HCT116 (cell line): ENCODE data around the gene GIT1.

Source experiments
- CEBPB ChIP-seq: IDR thresholded peaks from 2 replicates; pipeline ENCODE4 v1.6.1; 2012; ENCODE audit warnings: low read depth
- EZH2 ChIP-seq: fragments of 200-600 bp; sonication (generic); IDR thresholded peaks from 2 replicates; pipeline ENCODE4 v1.6.1; 2017; ENCODE audit warnings: antibody characterized with exemption, mixed run types
- EZH2phosphoT487 ChIP-seq: fragments of 200-600 bp; IDR thresholded peaks from 2 replicates; pipeline ENCODE4 v1.6.1; 2018; ENCODE audit warnings: antibody characterized with exemption, borderline replicate concordance
- FOSL1 ChIP-seq: IDR thresholded peaks from 2 replicates; pipeline ENCODE4 v1.6.1; 2012; ENCODE audit warnings: low read depth
- JUND ChIP-seq: IDR thresholded peaks from 2 replicates; pipeline ENCODE4 v1.6.1; 2012
- POLR2A ChIP-seq: IDR thresholded peaks from 2 replicates; pipeline ENCODE4 v1.7.0; 2011; ENCODE audit warnings: borderline replicate concordance; ENCODE audit not compliant: insufficient read depth, insufficient read length; ENCODE audit errors: extremely low read depth
- POLR2AphosphoS5 ChIP-seq: IDR thresholded peaks from 2 replicates; pipeline ENCODE4 v1.6.1; 2011; ENCODE audit warnings: mild to moderate bottlenecking, low read depth, low read length, moderate library complexity
- RAD21 ChIP-seq: IDR thresholded peaks from 2 replicates; pipeline ENCODE4 v1.6.1; 2012; ENCODE audit warnings: low read depth, mild to moderate bottlenecking
- SIN3A ChIP-seq: IDR thresholded peaks from 2 replicates; pipeline ENCODE4 v1.6.1; 2012; ENCODE audit warnings: low read depth
- SRF ChIP-seq: IDR thresholded peaks from 2 replicates; pipeline ENCODE4 v1.6.1; 2012; ENCODE audit warnings: low read depth
- YY1 ChIP-seq: IDR thresholded peaks from 2 replicates; pipeline ENCODE4 v1.6.1; 2011; ENCODE audit warnings: low read length, low read depth, moderate library complexity, mild to moderate bottlenecking; ENCODE audit not compliant: insufficient replicate concordance; ENCODE audit errors: extremely low read depth
- ZNF274 ChIP-seq: fragments of 200-500 bp; sonication (Bioruptor generic); IDR thresholded peaks from 2 replicates; pipeline ENCODE4 v1.6.1; 2014; ENCODE audit warnings: mild to moderate bottlenecking, low read depth, low read length, inconsistent platforms
- TF ChIP-seq, protein P1 (sequence below), 3 experiments: fragments of 200-600 bp in 1 of 3; sonication (generic) in 1 of 3; IDR thresholded peaks in 2 of 3; conservative IDR thresholded peaks in 1 of 3; 2 replicates each; pipeline ENCODE4 v1.5.1; 2012 to 2017; ENCODE audit warnings: low read depth in 2 of 3, low read length in 2 of 3, antibody characterized with exemption in 1 of 3, borderline replicate concordance in 1 of 3, control low read depth in 1 of 3, mild to moderate bottlenecking in 1 of 3, mixed read lengths in 1 of 3, mixed run types in 1 of 3, moderate library complexity in 1 of 3; ENCODE audit not compliant: insufficient read depth in 1 of 3
- TF ChIP-seq, protein P2 (sequence below): IDR thresholded peaks from 2 replicates; pipeline ENCODE4 v1.6.1; 2012; ENCODE audit warnings: low read depth

GRCh38 chr17:29582772-29583171 lies 6.7 kb downstream of the GIT1 start:
- TF ChIP-seq, protein P1, sequence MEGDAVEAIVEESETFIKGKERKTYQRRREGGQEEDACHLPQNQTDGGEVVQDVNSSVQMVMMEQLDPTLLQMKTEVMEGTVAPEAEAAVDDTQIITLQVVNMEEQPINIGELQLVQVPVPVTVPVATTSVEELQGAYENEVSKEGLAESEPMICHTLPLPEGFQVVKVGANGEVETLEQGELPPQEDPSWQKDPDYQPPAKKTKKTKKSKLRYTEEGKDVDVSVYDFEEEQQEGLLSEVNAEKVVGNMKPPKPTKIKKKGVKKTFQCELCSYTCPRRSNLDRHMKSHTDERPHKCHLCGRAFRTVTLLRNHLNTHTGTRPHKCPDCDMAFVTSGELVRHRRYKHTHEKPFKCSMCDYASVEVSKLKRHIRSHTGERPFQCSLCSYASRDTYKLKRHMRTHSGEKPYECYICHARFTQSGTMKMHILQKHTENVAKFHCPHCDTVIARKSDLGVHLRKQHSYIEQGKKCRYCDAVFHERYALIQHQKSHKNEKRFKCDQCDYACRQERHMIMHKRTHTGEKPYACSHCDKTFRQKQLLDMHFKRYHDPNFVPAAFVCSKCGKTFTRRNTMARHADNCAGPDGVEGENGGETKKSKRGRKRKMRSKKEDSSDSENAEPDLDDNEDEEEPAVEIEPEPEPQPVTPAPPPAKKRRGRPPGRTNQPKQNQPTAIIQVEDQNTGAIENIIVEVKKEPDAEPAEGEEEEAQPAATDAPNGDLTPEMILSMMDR (IDR thresholded peaks at IDR 0.05 in 2 of 3, conservative IDR thresholded peaks at IDR 0.05 in 1 of 3; ENCODE audit: borderline replicate concordance in 1 of 3, insufficient read depth in 1 of 3, low read depth in 2 of 3, low read length in 2 of 3), result no peak
- TF ChIP-seq EZH2phosphoT487, result no peak
- TF ChIP-seq RAD21, result no peak
- no peak for TF ChIP-seq SRF
- TF ChIP-seq CEBPB, result no peak
- TF ChIP-seq, protein P2, sequence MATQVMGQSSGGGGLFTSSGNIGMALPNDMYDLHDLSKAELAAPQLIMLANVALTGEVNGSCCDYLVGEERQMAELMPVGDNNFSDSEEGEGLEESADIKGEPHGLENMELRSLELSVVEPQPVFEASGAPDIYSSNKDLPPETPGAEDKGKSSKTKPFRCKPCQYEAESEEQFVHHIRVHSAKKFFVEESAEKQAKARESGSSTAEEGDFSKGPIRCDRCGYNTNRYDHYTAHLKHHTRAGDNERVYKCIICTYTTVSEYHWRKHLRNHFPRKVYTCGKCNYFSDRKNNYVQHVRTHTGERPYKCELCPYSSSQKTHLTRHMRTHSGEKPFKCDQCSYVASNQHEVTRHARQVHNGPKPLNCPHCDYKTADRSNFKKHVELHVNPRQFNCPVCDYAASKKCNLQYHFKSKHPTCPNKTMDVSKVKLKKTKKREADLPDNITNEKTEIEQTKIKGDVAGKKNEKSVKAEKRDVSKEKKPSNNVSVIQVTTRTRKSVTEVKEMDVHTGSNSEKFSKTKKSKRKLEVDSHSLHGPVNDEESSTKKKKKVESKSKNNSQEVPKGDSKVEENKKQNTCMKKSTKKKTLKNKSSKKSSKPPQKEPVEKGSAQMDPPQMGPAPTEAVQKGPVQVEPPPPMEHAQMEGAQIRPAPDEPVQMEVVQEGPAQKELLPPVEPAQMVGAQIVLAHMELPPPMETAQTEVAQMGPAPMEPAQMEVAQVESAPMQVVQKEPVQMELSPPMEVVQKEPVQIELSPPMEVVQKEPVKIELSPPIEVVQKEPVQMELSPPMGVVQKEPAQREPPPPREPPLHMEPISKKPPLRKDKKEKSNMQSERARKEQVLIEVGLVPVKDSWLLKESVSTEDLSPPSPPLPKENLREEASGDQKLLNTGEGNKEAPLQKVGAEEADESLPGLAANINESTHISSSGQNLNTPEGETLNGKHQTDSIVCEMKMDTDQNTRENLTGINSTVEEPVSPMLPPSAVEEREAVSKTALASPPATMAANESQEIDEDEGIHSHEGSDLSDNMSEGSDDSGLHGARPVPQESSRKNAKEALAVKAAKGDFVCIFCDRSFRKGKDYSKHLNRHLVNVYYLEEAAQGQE, result no peak
- TF ChIP-seq ZNF274, result no peak
- no peak for TF ChIP-seq YY1
- TF ChIP-seq EZH2, result no peak
- no peak for TF ChIP-seq SIN3A
- TF ChIP-seq POLR2A, result no peak
- no peak for TF ChIP-seq FOSL1
- no peak for TF ChIP-seq POLR2AphosphoS5
- no peak for TF ChIP-seq JUND
